IMR-90 (cell line): ENCODE results near the gene ARMC9. TPM values are rescaled to one million over a fixed set of nuclear protein-coding genes. Genes with fewer than 3 reads are reported as not detected.

Source experiments
- ATAC-seq: fragments of 200-7000 bp; cut with Tn5 transposase; 2 replicates; pipeline ENCODE4 v1.9.1; 2020; ENCODE audit warnings: low read depth, mild to moderate bottlenecking, moderate library complexity
- BruUV-seq: library from RNA; stranded (reverse); fragments of 400-500 nt; replicated peaks from 2 replicates; lab custom pipeline; 2021; lab: Mats Ljungman, UMichigan
- CTCF ChIA-PET: fragments of 300-600 bp; formaldehyde crosslinking; extraction: SDS; loops from one replicate; lab custom pipeline; 2021; ENCODE audit warnings: antibody characterized with exemption; lab: Yijun Ruan, JAX
- POLR2A ChIA-PET: fragments of 300-600 bp; sonication (Branson Sonifier 250); formaldehyde crosslinking; loops from one replicate; lab custom pipeline; 2022; ENCODE audit warnings: antibody characterized with exemption; ENCODE audit not compliant: unreplicated experiment; lab: Charles Lee
- DNase-seq: peaks from one replicate; pipeline ENCODE4 v3.0.0; 2013
- H2AFZ ChIP-seq: replicated peaks from 2 replicates; pipeline ENCODE3; 2013; ENCODE audit warnings: low read length, mild to moderate bottlenecking; ENCODE audit not compliant: poor library complexity
- H2AK5ac ChIP-seq: 2 replicates; pipeline ENCODE4 v1.6.1; 2013; ENCODE audit warnings: low read depth, low read length, inconsistent platforms
- H2AK9ac ChIP-seq: replicated peaks from 2 replicates; pipeline ENCODE3; 2013; ENCODE audit warnings: mild to moderate bottlenecking, low read depth, low read length, moderate library complexity; ENCODE audit not compliant: poor library complexity
- H2BK120ac ChIP-seq: 2 replicates; pipeline ENCODE4 v1.6.1; 2013; ENCODE audit warnings: low read depth, low read length, inconsistent platforms
- H2BK15ac ChIP-seq: 3 replicates; pipeline ENCODE4 v1.6.1; 2013; ENCODE audit warnings: low read depth, low read length, inconsistent platforms
- H2BK20ac ChIP-seq: 2 replicates; pipeline ENCODE4 v1.6.1; 2013; ENCODE audit warnings: low read depth, mild to moderate bottlenecking, inconsistent platforms, low read length, moderate library complexity
- H2BK5ac ChIP-seq: 2 replicates; pipeline ENCODE4 v1.6.1; 2013; ENCODE audit warnings: mild to moderate bottlenecking, low read depth, low read length, inconsistent platforms; ENCODE audit not compliant: poor library complexity, severe bottlenecking
- H3K14ac ChIP-seq: replicated peaks from 2 replicates; pipeline ENCODE4 v1.6.1; 2013; ENCODE audit warnings: low read depth, low read length, inconsistent platforms
- H3K18ac ChIP-seq: 2 replicates; pipeline ENCODE4 v1.6.1; 2013; ENCODE audit warnings: low read depth, low read length, control low read depth
- H3K23ac ChIP-seq: 2 replicates; pipeline ENCODE4 v1.6.1; 2013; ENCODE audit warnings: low read depth, low read length, inconsistent platforms
- H3K27ac ChIP-seq: 2 replicates; pipeline ENCODE4 v1.5.1; 2013; ENCODE audit warnings: mild to moderate bottlenecking, control low read depth, low read length; ENCODE audit not compliant: insufficient read depth
- H3K27me3 ChIP-seq: 2 replicates; pipeline ENCODE4 v1.6.1; 2013; ENCODE audit warnings: low read length; ENCODE audit not compliant: control insufficient read depth, insufficient read depth
- H3K36me3 ChIP-seq: 2 replicates; pipeline ENCODE4 v1.6.1; 2013; ENCODE audit warnings: low read length, mixed read lengths; ENCODE audit not compliant: control insufficient read depth, insufficient read depth
- H3K4ac ChIP-seq: 2 replicates; pipeline ENCODE4 v1.6.1; 2013; ENCODE audit warnings: low read depth, low read length, inconsistent platforms
- H3K4me1 ChIP-seq: 2 replicates; pipeline ENCODE4 v1.6.1; 2013; ENCODE audit warnings: low read length, mixed read lengths; ENCODE audit not compliant: control insufficient read depth, insufficient read depth
- H3K4me2 ChIP-seq: 2 replicates; pipeline ENCODE4 v1.6.1; 2013; ENCODE audit warnings: low read depth, mild to moderate bottlenecking, control low read depth, low read length, moderate library complexity
- H3K4me3 ChIP-seq: 2 replicates; pipeline ENCODE4 v1.5.1; 2013; ENCODE audit warnings: low read depth, mild to moderate bottlenecking, control low read depth, low read length, moderate library complexity; ENCODE audit not compliant: insufficient read depth
- H3K56ac ChIP-seq: 2 replicates; pipeline ENCODE4 v1.6.1; 2013; ENCODE audit warnings: low read length, inconsistent platforms; ENCODE audit not compliant: insufficient read depth; ENCODE audit errors: extremely low read depth
- H3K79me1 ChIP-seq, 2 experiments: 2 replicates each; pipeline ENCODE4 v1.6.1; 2013; ENCODE audit warnings: low read length in 2 of 2, inconsistent platforms in 1 of 2, low read depth in 1 of 2
- H3K9ac ChIP-seq: 2 replicates; pipeline ENCODE4 v1.6.1; 2013; ENCODE audit warnings: low read depth, low read length, control low read depth
- H3K9me1 ChIP-seq: 2 replicates; pipeline ENCODE4 v1.6.1; 2013; ENCODE audit warnings: low read length, inconsistent platforms; ENCODE audit not compliant: insufficient read depth
- H3K9me3 ChIP-seq: 2 replicates; pipeline ENCODE4 v1.6.1; 2013; ENCODE audit warnings: low read length; ENCODE audit not compliant: control insufficient read depth, insufficient read depth
- H4K20me1 ChIP-seq: 2 replicates; pipeline ENCODE4 v1.6.1; 2013; ENCODE audit warnings: low read length, inconsistent platforms; ENCODE audit not compliant: insufficient read depth
- H4K5ac ChIP-seq: 2 replicates; pipeline ENCODE4 v1.6.1; 2013; ENCODE audit warnings: mild to moderate bottlenecking, low read depth, low read length, control low read depth
- H4K8ac ChIP-seq, 2 experiments: 2 replicates each; pipeline ENCODE4 v1.6.1; 2013; ENCODE audit warnings: low read depth in 2 of 2, low read length in 2 of 2, control low read depth in 1 of 2, inconsistent platforms in 1 of 2
- H4K91ac ChIP-seq: 2 replicates; pipeline ENCODE4 v1.6.1; 2013; ENCODE audit warnings: low read depth, low read length, inconsistent platforms; ENCODE audit not compliant: insufficient read depth
- CHD1 ChIP-seq: IDR thresholded peaks from 2 replicates; pipeline ENCODE4 v1.6.1; 2012; ENCODE audit warnings: low read depth, low read length, improper control_type of control experiment
- MAZ ChIP-seq: IDR thresholded peaks from 2 replicates; pipeline ENCODE4 v1.6.1; 2012; ENCODE audit warnings: low read depth, mild to moderate bottlenecking, low read length, improper control_type of control experiment, moderate library complexity, borderline replicate concordance
- RFX5 ChIP-seq: IDR thresholded peaks from 2 replicates; pipeline ENCODE4 v1.8.0; 2012; ENCODE audit warnings: low read depth, mild to moderate bottlenecking, low read length, moderate library complexity
- SMC3 ChIP-seq: fragments of 150-350 bp; IDR thresholded peaks from 2 replicates; pipeline ENCODE4 v1.6.1; 2016; ENCODE audit warnings: low read depth, mild to moderate bottlenecking, antibody characterized with exemption, low read length, moderate library complexity
- WGBS, 2 experiments: methylation state at CpG; one replicate each; pipeline versions ENCODE4 v1.1.5 to v1.1.7; 2013; ENCODE audit warnings: missing lambda C conversion rate in 2 of 2; ENCODE audit not compliant: insufficient read length in 1 of 2; ENCODE audit errors: extremely low coverage in 2 of 2; 5-methylcytosine and 5-hydroxymethylcytosine counted together
- dilution Hi-C: fragments of 300-500 bp; cut with HindIII; formaldehyde crosslinking; loops from one replicate; pipeline ENCODE4 v1.14.3; 2018; ENCODE audit warnings: low sequenced_read_pairs; ENCODE audit not compliant: unreplicated experiment
- in situ Hi-C: fragments of 300-500 bp; cut with MboI; formaldehyde crosslinking; loops from 3 replicates; pipeline ENCODE4 v1.14.3; 2019; ENCODE audit warnings: low sequenced_read_pairs, inconsistent platforms, mixed read lengths
- intact Hi-C: fragments of 100-400 bp; cut with micrococcal nuclease; formaldehyde crosslinking; loops from 2 replicates; pipeline ENCODE4 v1.10.0; 2022
- polyA plus RNA-seq, 3 experiments: library from polyadenylated mRNA; depleted of rRNA; stranded (reverse); fragments of >200 nt; gene quantifications; 2 replicates each; pipeline ENCODE4 v1.2.3, GENCODE V29; 2012; ENCODE audit warnings: low replicate concordance in 1 of 3
- total RNA-seq: library from RNA; depleted of rRNA; stranded (reverse); fragments of >200 nt; gene quantifications from 2 replicates; pipeline ENCODE4 v1.2.3, GENCODE V29; 2012

The ARMC9 gene
- total and polyA plus RNA-seq, 2 of the 4 experiments (the other 2 are of a cell fraction): 36.0 to 46.6 TPM

- no peaks in the 10 kb centered on the region; the same call in 1 of the 2 replicates for H3K9me3 ChIP-seq
- DNase-seq: no peak
- TF ChIP-seq CHD1 (no peak), SMC3 (no peak), RFX5 (no peak), MAZ (no peak)
Measured at GRCh38 chr2:231398585-231398984, 200.2 kb downstream of the ARMC9 start.

More at GRCh38 chr2:231398585-231398984, 200.2 kb downstream of the ARMC9 start:
- no peak overlapping the region for H3K4me3 ChIP-seq
- no peak overlapping the region for H3K14ac ChIP-seq
- H4K5ac ChIP-seq: no peak overlapping the region
- intact Hi-C loops (no loop called here), dilution Hi-C loops (no loop called here), in situ Hi-C loops (no loop called here)
- POLR2A ChIA-PET: no interaction called here
- peak overlapping the region; percentile 65 for H2AK9ac ChIP-seq
- no peaks in the 10 kb centered on the region for H3K79me1 ChIP-seq
- no peak overlapping the region for H2BK20ac ChIP-seq
- CTCF ChIA-PET: interaction anchor here (0.9 kb wide), 1 partner anchor 14 kb away, joined by 3 read pairs; no protein-coding TSS in a partner anchor
- no peak overlapping the region for H3K4ac ChIP-seq
- H4K20me1 ChIP-seq: no peaks in the 10 kb centered on the region
- no peak overlapping the region for H2AK5ac ChIP-seq
- H3K23ac ChIP-seq: no peak overlapping the region
- H3K56ac ChIP-seq: no peak overlapping the region
- no peak overlapping the region for H2AFZ ChIP-seq
- no peak overlapping the region for H3K18ac ChIP-seq
- H3K9me1 ChIP-seq: no peaks in the 10 kb centered on the region; the same call in 1 of the 2 replicates
- WGBS, 2 experiments: 97% methylated on average over 19 of the region's 27 CpGs; no CpG with 5 or more reads in 1 of the 2 experiments
- peaks cover 8% of the 10 kb centered on the region for H3K4me1 ChIP-seq
- no peak overlapping the region for H3K27ac ChIP-seq
- no peak overlapping the region for H4K91ac ChIP-seq
- H2BK120ac ChIP-seq: no peak overlapping the region
- H4K8ac ChIP-seq: no peak overlapping the region
- no TSS peak for BruUV-seq
- H2BK5ac ChIP-seq: no peak overlapping the region
- H3K4me2 ChIP-seq: no peak overlapping the region
- H2BK15ac ChIP-seq: no peak overlapping the region
- H3K36me3 ChIP-seq: no peaks in the 10 kb centered on the region
- H3K9ac ChIP-seq: no peak overlapping the region
- H3K27me3 ChIP-seq: peaks cover 28% of the 10 kb centered on the region
- ATAC-seq: no peak
